GOT3 (cell line): ENCODE measurements around the gene PAFAH2.
"Not testable (repeated sequence)": the region's sequence is repeated elsewhere in the genome, so short reads cannot be mapped to it uniquely, and the experiment has no call there.

Experiments used
- DNase-seq: peaks from one replicate; lab custom pipeline; 2025; ENCODE audit warnings: mixed read lengths; lab: John Stamatoyannopoulos, UW

The PAFAH2 gene

GRCh38 chr1:25985171-25985570, 12.7 kb downstream of the PAFAH2 start:
- no peak for DNase-seq

GRCh38 chr1:25979210-25979609, 18.7 kb downstream of the PAFAH2 start:
- DNase-seq = no peak

- no peak for DNase-seq
Observed at GRCh38 chr1:25978403-25978802, 19.5 kb downstream of the PAFAH2 start.

GRCh38 chr1:25977801-25978200, 20.1 kb downstream of the PAFAH2 start:
- no peak for DNase-seq

- DNase-seq = no peak
Observed at GRCh38 chr1:25973610-25974321, 24.1 kb downstream of the PAFAH2 start.

GRCh38 chr1:25971811-25972180, 26.1 kb downstream of the PAFAH2 start:
- DNase-seq = no peak

GRCh38 chr1:25971066-25971810, 26.6 kb downstream of the PAFAH2 start:
- no peak for DNase-seq

GRCh38 chr1:25967308-25967707, 30.6 kb downstream of the PAFAH2 start:
- no peak for DNase-seq

- DNase-seq = no peak
Observed at GRCh38 chr1:25959611-25960010, 38.3 kb downstream of the PAFAH2 start.

- DNase-seq = no peak
Observed at GRCh38 chr1:25958465-25958864, 39.4 kb downstream of the PAFAH2 start.

- no peak for DNase-seq
Observed at GRCh38 chr1:25955553-25955952, 42.3 kb downstream of the PAFAH2 start.

- no peak for DNase-seq
Observed at GRCh38 chr1:25954282-25954938, 43.5 kb downstream of the PAFAH2 start.

GRCh38 chr1:25952841-25953401, 44.9 kb downstream of the PAFAH2 start:
- no peak for DNase-seq

- DNase-seq = no peak
Observed at GRCh38 chr1:25948641-25949040, 49.2 kb downstream of the PAFAH2 start.

GRCh38 chr1:25947027-25947426, 50.8 kb downstream of the PAFAH2 start:
- DNase-seq = no peak

GRCh38 chr1:25945761-25946160, 52.1 kb downstream of the PAFAH2 start:
- no peak for DNase-seq

- no peak for DNase-seq
Observed at GRCh38 chr1:25944986-25945385, 52.9 kb downstream of the PAFAH2 start.

- DNase-seq = not testable (repeated sequence)
Observed at GRCh38 chr1:25943511-25943910, 54.4 kb downstream of the PAFAH2 start.

- no peak for DNase-seq
Observed at GRCh38 chr1:25936947-25937346, 60.9 kb downstream of the PAFAH2 start.

- no peak for DNase-seq
Observed at GRCh38 chr1:25933479-25934365, 64.1 kb downstream of the PAFAH2 start.

GRCh38 chr1:25932811-25933400, 65.0 kb downstream of the PAFAH2 start:
- not testable (repeated sequence) for DNase-seq
